ENCODE data around the gene KCNIP1. TPM values are rescaled to one million over a fixed set of nuclear protein-coding genes. Genes with fewer than 3 reads are reported as not detected.

KCNIP1 gene
- total RNA-seq, 1 donor from 2014 or later: 0.45 TPM

GRCh38 chr5:170497311-170498038 lies 6.3 kb upstream of the KCNIP1 start:
- H3K4me2 ChIP-seq (ENCODE audit: low read length): peak overlapping the region; percentile 22
- Mint-ChIP-seq H3K27me3 (ENCODE audit: low read depth, unreplicated experiment) (peaks cover 67% of the 10 kb centered on the region), H3K27ac (ENCODE audit: unreplicated experiment) (no peak overlapping the region), H3K36me3 (ENCODE audit: low read depth, unreplicated experiment) (peaks cover 2% of the 10 kb centered on the region), H3K9me3 (ENCODE audit: unreplicated experiment) (peaks cover 12% of the 10 kb centered on the region), H3K4me3 (ENCODE audit: unreplicated experiment) (no peak overlapping the region), H3K4me1 (ENCODE audit: low read depth, unreplicated experiment) (peaks cover 11% of the 10 kb centered on the region)
- DNase-seq (ENCODE audit: low read depth) (peak; percentile 66), FAIRE-seq (no peak)
- H3K27me3 ChIP-seq (ENCODE audit: insufficient read depth, low read length): peaks cover 5% of the 10 kb centered on the region
- H2AFZ ChIP-seq (ENCODE audit: low read depth, low read length): peak overlapping the region; percentile 4
- peaks cover 7% of the 10 kb centered on the region for H3K4me1 ChIP-seq (ENCODE audit: insufficient read depth, low read length)
- no peaks in the 10 kb centered on the region for H3K36me3 ChIP-seq (ENCODE audit: insufficient read depth, low read length)
- TF ChIP-seq EZH2 (IDR thresholded peaks at IDR 0.05; ENCODE audit: insufficient read depth, low read length) (no peak), CTCF (IDR thresholded peaks at IDR 0.05; ENCODE audit: insufficient read depth, low read depth, low read length) (no peak)
- no peaks in the 10 kb centered on the region for H3K79me2 ChIP-seq (ENCODE audit: insufficient read depth, low read length)
- no peak overlapping the region for H3K27ac ChIP-seq (ENCODE audit: low read depth, low read length)
- no peak overlapping the region for H3K4me3 ChIP-seq (ENCODE audit: insufficient read depth, low read depth, low read length)
- no peaks in the 10 kb centered on the region for H3K9me3 ChIP-seq (ENCODE audit: insufficient read depth, low read depth, low read length)
- no peak overlapping the region for H3K9ac ChIP-seq (ENCODE audit: low read length)
- H4K20me1 ChIP-seq (ENCODE audit: insufficient read depth, low read length): no peaks in the 10 kb centered on the region

- peaks cover 2% of the 10 kb centered on the region for H3K36me3 Mint-ChIP-seq (ENCODE audit: low read depth, unreplicated experiment)
- H3K4me2 ChIP-seq (ENCODE audit: low read length): no peak overlapping the region
- no peak overlapping the region for H2AFZ ChIP-seq (ENCODE audit: low read depth, low read length)
- peaks cover 7% of the 10 kb centered on the region for H3K4me1 ChIP-seq (ENCODE audit: insufficient read depth, low read length)
- no peak for TF ChIP-seq CTCF (IDR thresholded peaks at IDR 0.05; ENCODE audit: insufficient read depth, low read depth, low read length)
- TF ChIP-seq EZH2 (IDR thresholded peaks at IDR 0.05; ENCODE audit: insufficient read depth, low read length): no peak
- peaks cover 7% of the 10 kb centered on the region for H3K27me3 ChIP-seq (ENCODE audit: insufficient read depth, low read length)
- no peaks in the 10 kb centered on the region for H3K36me3 ChIP-seq (ENCODE audit: insufficient read depth, low read length)
- H3K27ac ChIP-seq (ENCODE audit: low read depth, low read length): no peak overlapping the region
- peaks cover 75% of the 10 kb centered on the region for H3K27me3 Mint-ChIP-seq (ENCODE audit: low read depth, unreplicated experiment)
- H3K4me1 Mint-ChIP-seq (ENCODE audit: low read depth, unreplicated experiment): peaks cover 12% of the 10 kb centered on the region
- no peaks in the 10 kb centered on the region for H3K79me2 ChIP-seq (ENCODE audit: insufficient read depth, low read length)
- no peak overlapping the region for H3K4me3 ChIP-seq (ENCODE audit: insufficient read depth, low read depth, low read length)
- no peak overlapping the region for H3K9ac ChIP-seq (ENCODE audit: low read length)
- no peak for DNase-seq (ENCODE audit: low read depth)
- no peaks in the 10 kb centered on the region for H3K9me3 ChIP-seq (ENCODE audit: insufficient read depth, low read depth, low read length)
- H3K27ac Mint-ChIP-seq (ENCODE audit: unreplicated experiment): no peak overlapping the region
- H3K4me3 Mint-ChIP-seq (ENCODE audit: unreplicated experiment): no peak overlapping the region
- H4K20me1 ChIP-seq (ENCODE audit: insufficient read depth, low read length): no peaks in the 10 kb centered on the region
- no peak for FAIRE-seq
- peaks cover 12% of the 10 kb centered on the region for H3K9me3 Mint-ChIP-seq (ENCODE audit: unreplicated experiment)
Observed at GRCh38 chr5:170498811-170499351, 4.9 kb upstream of the KCNIP1 start.

- no peak overlapping the region for H3K9ac ChIP-seq (ENCODE audit: low read length)
- H3K9me3 Mint-ChIP-seq (ENCODE audit: unreplicated experiment): peaks cover 12% of the 10 kb centered on the region
- peaks cover 7% of the 10 kb centered on the region for H3K4me1 ChIP-seq (ENCODE audit: insufficient read depth, low read length)
- no peak overlapping the region for H3K4me2 ChIP-seq (ENCODE audit: low read length)
- H3K4me3 ChIP-seq (ENCODE audit: insufficient read depth, low read depth, low read length): no peak overlapping the region
- DNase-seq (ENCODE audit: low read depth) (no peak), FAIRE-seq (no peak)
- TF ChIP-seq EZH2 (IDR thresholded peaks at IDR 0.05; ENCODE audit: insufficient read depth, low read length) (no peak), CTCF (IDR thresholded peaks at IDR 0.05; ENCODE audit: insufficient read depth, low read depth, low read length) (no peak)
- H3K27ac Mint-ChIP-seq (ENCODE audit: unreplicated experiment): no peak overlapping the region
- H3K4me3 Mint-ChIP-seq (ENCODE audit: unreplicated experiment): no peak overlapping the region
- H3K27me3 ChIP-seq (ENCODE audit: insufficient read depth, low read length): peaks cover 12% of the 10 kb centered on the region
- H3K9me3 ChIP-seq (ENCODE audit: insufficient read depth, low read depth, low read length): no peaks in the 10 kb centered on the region
- H4K20me1 ChIP-seq (ENCODE audit: insufficient read depth, low read length): no peaks in the 10 kb centered on the region
- H3K79me2 ChIP-seq (ENCODE audit: insufficient read depth, low read length): no peaks in the 10 kb centered on the region
- H2AFZ ChIP-seq (ENCODE audit: low read depth, low read length): no peak overlapping the region
- peaks cover 72% of the 10 kb centered on the region for H3K27me3 Mint-ChIP-seq (ENCODE audit: low read depth, unreplicated experiment)
- no peak overlapping the region for H3K27ac ChIP-seq (ENCODE audit: low read depth, low read length)
- H3K36me3 Mint-ChIP-seq (ENCODE audit: low read depth, unreplicated experiment): peaks cover 2% of the 10 kb centered on the region
- H3K4me1 Mint-ChIP-seq (ENCODE audit: low read depth, unreplicated experiment): peaks cover 12% of the 10 kb centered on the region
- H3K36me3 ChIP-seq (ENCODE audit: insufficient read depth, low read length): no peaks in the 10 kb centered on the region
Observed at GRCh38 chr5:170499621-170500020, 4.2 kb upstream of the KCNIP1 start.
